ENCODE data around the gene PHF20.

GRCh38 chr20:35891375-35891774 lies 119.6 kb downstream of the PHF20 start:
- TF ChIP-seq CTCF (IDR thresholded peaks at IDR 0.05) (no peak), POLR2A (IDR thresholded peaks at IDR 0.05) (no peak), EP300 (IDR thresholded peaks at IDR 0.05) (no peak)

Data from ovary (tissue), 3 donors.